ENCODE data around the gene CAMK2D.
"Not testable (repeated sequence)": the region's sequence is repeated elsewhere in the genome, so short reads cannot be mapped to it uniquely, and the experiment has no call there.

CAMK2D gene

GRCh38 chr4:113730467-113731216 is 30.9 kb downstream of the CAMK2D start:
- FAIRE-seq, result no peak

- no peak for FAIRE-seq
Observed at GRCh38 chr4:113727802-113728201, 33.7 kb downstream of the CAMK2D start.

GRCh38 chr4:113725963-113726362 is 35.6 kb downstream of the CAMK2D start:
- FAIRE-seq, result no peak

- FAIRE-seq, result no peak
Observed at GRCh38 chr4:113718252-113718651, 43.3 kb downstream of the CAMK2D start.

- no peak for FAIRE-seq
Observed at GRCh38 chr4:113711883-113712662, 49.5 kb downstream of the CAMK2D start.

GRCh38 chr4:113708250-113708649 is 53.3 kb downstream of the CAMK2D start:
- FAIRE-seq, result no peak

GRCh38 chr4:113707048-113707447 is 54.5 kb downstream of the CAMK2D start:
- no peak for FAIRE-seq

- not testable (repeated sequence) for FAIRE-seq
Observed at GRCh38 chr4:113705097-113705496, 56.4 kb downstream of the CAMK2D start.

GRCh38 chr4:113702596-113702995 is 58.9 kb downstream of the CAMK2D start:
- not testable (repeated sequence) for FAIRE-seq

- FAIRE-seq, result no peak
Observed at GRCh38 chr4:113701169-113701568, 60.4 kb downstream of the CAMK2D start.

- FAIRE-seq, result no peak
Observed at GRCh38 chr4:113700602-113701150, 60.9 kb downstream of the CAMK2D start.

- no peak for FAIRE-seq
Observed at GRCh38 chr4:113699772-113700171, 61.8 kb downstream of the CAMK2D start.

GRCh38 chr4:113697429-113697828 is 64.1 kb downstream of the CAMK2D start:
- no peak for FAIRE-seq

- no peak for FAIRE-seq
Observed at GRCh38 chr4:113695328-113696169, 66.0 kb downstream of the CAMK2D start.

- no peak for FAIRE-seq
Observed at GRCh38 chr4:113694008-113694407, 67.5 kb downstream of the CAMK2D start.

GRCh38 chr4:113692809-113693411 is 68.6 kb downstream of the CAMK2D start:
- no peak for FAIRE-seq

- no peak for FAIRE-seq
Observed at GRCh38 chr4:113691676-113692075, 69.9 kb downstream of the CAMK2D start.

GRCh38 chr4:113689394-113689793 is 72.1 kb downstream of the CAMK2D start:
- no peak for FAIRE-seq

GRCh38 chr4:113687067-113687718 is 74.3 kb downstream of the CAMK2D start:
- no peak for FAIRE-seq

GRCh38 chr4:113685157-113685556 is 76.4 kb downstream of the CAMK2D start:
- FAIRE-seq, result not testable (repeated sequence)

- no peak for FAIRE-seq
Observed at GRCh38 chr4:113684534-113685091, 76.9 kb downstream of the CAMK2D start.
